Measurements from ENCODE around the gene KIR2DL4.
"Not testable (repeated sequence)": the region's sequence is repeated elsewhere in the genome, so short reads cannot be mapped to it uniquely, and the experiment has no call there.

GRCh38 chr19:54843171-54843570 lies 39.8 kb downstream of the KIR2DL4 start:
- TF ChIP-seq EZH2phosphoT487 (IDR thresholded peaks at IDR 0.05; ENCODE audit: low read depth, severe bottlenecking, unreplicated experiment): not testable (repeated sequence)
- TF ChIP-seq, protein P1, sequence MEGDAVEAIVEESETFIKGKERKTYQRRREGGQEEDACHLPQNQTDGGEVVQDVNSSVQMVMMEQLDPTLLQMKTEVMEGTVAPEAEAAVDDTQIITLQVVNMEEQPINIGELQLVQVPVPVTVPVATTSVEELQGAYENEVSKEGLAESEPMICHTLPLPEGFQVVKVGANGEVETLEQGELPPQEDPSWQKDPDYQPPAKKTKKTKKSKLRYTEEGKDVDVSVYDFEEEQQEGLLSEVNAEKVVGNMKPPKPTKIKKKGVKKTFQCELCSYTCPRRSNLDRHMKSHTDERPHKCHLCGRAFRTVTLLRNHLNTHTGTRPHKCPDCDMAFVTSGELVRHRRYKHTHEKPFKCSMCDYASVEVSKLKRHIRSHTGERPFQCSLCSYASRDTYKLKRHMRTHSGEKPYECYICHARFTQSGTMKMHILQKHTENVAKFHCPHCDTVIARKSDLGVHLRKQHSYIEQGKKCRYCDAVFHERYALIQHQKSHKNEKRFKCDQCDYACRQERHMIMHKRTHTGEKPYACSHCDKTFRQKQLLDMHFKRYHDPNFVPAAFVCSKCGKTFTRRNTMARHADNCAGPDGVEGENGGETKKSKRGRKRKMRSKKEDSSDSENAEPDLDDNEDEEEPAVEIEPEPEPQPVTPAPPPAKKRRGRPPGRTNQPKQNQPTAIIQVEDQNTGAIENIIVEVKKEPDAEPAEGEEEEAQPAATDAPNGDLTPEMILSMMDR (IDR thresholded peaks at IDR 0.05; ENCODE audit: poor library complexity): not testable (repeated sequence)
